HG03565 (cell line): ENCODE measurements around the gene TMA7.
"Not testable (repeated sequence)": the region's sequence is repeated elsewhere in the genome, so short reads cannot be mapped to it uniquely, and the experiment has no call there.

ENCODE experiments used
- ATAC-seq: cut with Tn5 transposase; IDR thresholded peaks from one replicate; pipeline ENCODE4 v1.9.1; 2021; ENCODE audit warnings: mild to moderate bottlenecking, moderate library complexity; ENCODE audit not compliant: unreplicated experiment

The TMA7 gene

GRCh38 chr3:48465531-48466378, 25.7 kb downstream of the TMA7 start:
- peak; percentile 46 for ATAC-seq

- no peak for ATAC-seq
Measured at GRCh38 chr3:48466386-48467109, 26.5 kb downstream of the TMA7 start.

GRCh38 chr3:48467110-48467454, 27.0 kb downstream of the TMA7 start:
- ATAC-seq = no peak

GRCh38 chr3:48467473-48468267, 27.6 kb downstream of the TMA7 start:
- ATAC-seq = no peak

- ATAC-seq = no peak
Measured at GRCh38 chr3:48468329-48468731, 28.3 kb downstream of the TMA7 start.

GRCh38 chr3:48469046-48469915, 29.2 kb downstream of the TMA7 start:
- no peak for ATAC-seq

- ATAC-seq = no peak
Measured at GRCh38 chr3:48470286-48470685, 30.2 kb downstream of the TMA7 start.

GRCh38 chr3:48472673-48472922, 32.5 kb downstream of the TMA7 start:
- no peak for ATAC-seq

GRCh38 chr3:48472923-48473616, 33.0 kb downstream of the TMA7 start:
- peak; percentile 79 for ATAC-seq

- no peak for ATAC-seq
Measured at GRCh38 chr3:48473617-48473952, 33.5 kb downstream of the TMA7 start.

- not testable (repeated sequence) for ATAC-seq
Measured at GRCh38 chr3:48474031-48474430, 34.0 kb downstream of the TMA7 start.

GRCh38 chr3:48474619-48475018, 34.6 kb downstream of the TMA7 start:
- ATAC-seq = no peak

- no peak for ATAC-seq
Measured at GRCh38 chr3:48475188-48475587, 35.1 kb downstream of the TMA7 start.

- ATAC-seq = no peak
Measured at GRCh38 chr3:48476426-48477053, 36.5 kb downstream of the TMA7 start.

GRCh38 chr3:48477959-48478520, 38.0 kb downstream of the TMA7 start:
- no peak for ATAC-seq

- no peak for ATAC-seq
Measured at GRCh38 chr3:48478626-48479555, 38.8 kb downstream of the TMA7 start.

GRCh38 chr3:48480891-48481290, 40.8 kb downstream of the TMA7 start:
- not testable (repeated sequence) for ATAC-seq

- ATAC-seq = not testable (repeated sequence)
Measured at GRCh38 chr3:48482822-48483221, 42.8 kb downstream of the TMA7 start.
